Measurements from ENCODE around the gene NLGN2.

Gene NLGN2

GRCh38 chr17:7407082-7407481 is 563 bp upstream of the NLGN2 start:
- no peak for DNase-seq (ENCODE audit: extremely low read depth, low read depth)
- TF ChIP-seq CTCF (IDR thresholded peaks at IDR 0.05; ENCODE audit: low read depth, low read length, missing control alignments) = no peak
- no peak overlapping the region for H3K4me3 ChIP-seq (replicated peaks; ENCODE audit: low read depth, low read length)

- no peak for DNase-seq (ENCODE audit: extremely low read depth, low read depth)
- H3K4me3 ChIP-seq (replicated peaks; ENCODE audit: low read depth, low read length) = no peak overlapping the region
- TF ChIP-seq CTCF (IDR thresholded peaks at IDR 0.05; ENCODE audit: low read depth, low read length, missing control alignments) = no peak
Measured at GRCh38 chr17:7408252-7408727, 645 bp downstream of the NLGN2 start.

GRCh38 chr17:7408863-7409262 is 1.2 kb downstream of the NLGN2 start:
- TF ChIP-seq CTCF (IDR thresholded peaks at IDR 0.05; ENCODE audit: low read depth, low read length, missing control alignments) = no peak
- no peak for DNase-seq (ENCODE audit: extremely low read depth, low read depth)
- no peak overlapping the region for H3K4me3 ChIP-seq (replicated peaks; ENCODE audit: low read depth, low read length)

GRCh38 chr17:7409716-7410115 is 2.1 kb downstream of the NLGN2 start:
- no peak for TF ChIP-seq CTCF (IDR thresholded peaks at IDR 0.05; ENCODE audit: low read depth, low read length, missing control alignments)
- H3K4me3 ChIP-seq (replicated peaks; ENCODE audit: low read depth, low read length) = no peak overlapping the region
- DNase-seq (ENCODE audit: extremely low read depth, low read depth) = no peak

GRCh38 chr17:7410634-7411426 is 3.2 kb downstream of the NLGN2 start:
- no peak for TF ChIP-seq CTCF (IDR thresholded peaks at IDR 0.05; ENCODE audit: low read depth, low read length, missing control alignments)
- no peak for DNase-seq (ENCODE audit: extremely low read depth, low read depth)
- no peak overlapping the region for H3K4me3 ChIP-seq (replicated peaks; ENCODE audit: low read depth, low read length)

- DNase-seq (ENCODE audit: extremely low read depth, low read depth) = no peak
- TF ChIP-seq CTCF (IDR thresholded peaks at IDR 0.05; ENCODE audit: low read depth, low read length, missing control alignments) = no peak
- no peak overlapping the region for H3K4me3 ChIP-seq (replicated peaks; ENCODE audit: low read depth, low read length)
Measured at GRCh38 chr17:7411427-7411750, 3.7 kb downstream of the NLGN2 start.
